ENCODE data around the gene NRG3.

NRG3 gene

GRCh38 chr10:82144153-82144552 lies 269.2 kb downstream of the NRG3 start (continued):
- no peak for TF ChIP-seq ZC3H10 (CRISPR knock-in tag; IDR thresholded peaks at IDR 0.05)
- TF ChIP-seq ARNTL (CRISPR knock-in tag; IDR thresholded peaks at IDR 0.05; ENCODE audit: borderline replicate concordance, low read depth), result no peak

GRCh38 chr10:82148764-82149163 lies 273.8 kb downstream of the NRG3 start:
- ATAC-seq, result no peak
- TF ChIP-seq CREB5 (CRISPR knock-in tag; IDR thresholded peaks at IDR 0.05; ENCODE audit: low read depth) (no peak), ISL1 (CRISPR knock-in tag; IDR thresholded peaks at IDR 0.05) (no peak), ARNTL (CRISPR knock-in tag; IDR thresholded peaks at IDR 0.05; ENCODE audit: borderline replicate concordance, low read depth) (no peak), ESRRG (CRISPR knock-in tag; IDR thresholded peaks at IDR 0.05) (no peak), POU6F1 (CRISPR knock-in tag; IDR thresholded peaks at IDR 0.05; ENCODE audit: borderline replicate concordance, low read depth) (no peak), TCF4 (CRISPR knock-in tag; IDR thresholded peaks at IDR 0.05; ENCODE audit: borderline replicate concordance) (no peak), CSDC2 (CRISPR knock-in tag; IDR thresholded peaks at IDR 0.05) (no peak), BACH2 (CRISPR knock-in tag; IDR thresholded peaks at IDR 0.05; ENCODE audit: borderline replicate concordance) (no peak), TOX (CRISPR knock-in tag; IDR thresholded peaks at IDR 0.05; ENCODE audit: borderline replicate concordance) (no peak), PPARA (CRISPR knock-in tag; IDR thresholded peaks at IDR 0.05; ENCODE audit: borderline replicate concordance) (no peak), OSR1 (CRISPR knock-in tag; IDR thresholded peaks at IDR 0.05) (no peak), ZFP3 (CRISPR knock-in tag; IDR thresholded peaks at IDR 0.05) (no peak), ZNF565 (CRISPR knock-in tag; conservative IDR thresholded peaks at IDR 0.05; ENCODE audit: low read depth) (no peak), ZC3H10 (CRISPR knock-in tag; IDR thresholded peaks at IDR 0.05) (no peak), CSRNP3 (CRISPR knock-in tag; IDR thresholded peaks at IDR 0.05) (no peak), GLIS3 (CRISPR knock-in tag; IDR thresholded peaks at IDR 0.05) (no peak), SNAI2 (CRISPR knock-in tag; IDR thresholded peaks at IDR 0.05) (no peak), PATZ1 (CRISPR knock-in tag; IDR thresholded peaks at IDR 0.05; ENCODE audit: borderline replicate concordance) (no peak), RARB (CRISPR knock-in tag; IDR thresholded peaks at IDR 0.05) (no peak), ZNF8 (CRISPR knock-in tag; IDR thresholded peaks at IDR 0.05) (no peak)

GRCh38 chr10:82149674-82150073 lies 274.7 kb downstream of the NRG3 start:
- no peak for ATAC-seq
- no peak for TF ChIP-seq ARNTL (CRISPR knock-in tag; IDR thresholded peaks at IDR 0.05; ENCODE audit: borderline replicate concordance, low read depth)
- no peak for TF ChIP-seq TCF4 (CRISPR knock-in tag; IDR thresholded peaks at IDR 0.05; ENCODE audit: borderline replicate concordance)
- no peak for TF ChIP-seq ISL1 (CRISPR knock-in tag; IDR thresholded peaks at IDR 0.05)
- TF ChIP-seq PATZ1 (CRISPR knock-in tag; IDR thresholded peaks at IDR 0.05; ENCODE audit: borderline replicate concordance), result no peak
- TF ChIP-seq ZFP30 (CRISPR knock-in tag; IDR thresholded peaks at IDR 0.05), result no peak
- TF ChIP-seq TSHZ2 (CRISPR knock-in tag; IDR thresholded peaks at IDR 0.05), result no peak
- no peak for TF ChIP-seq CREB5 (CRISPR knock-in tag; IDR thresholded peaks at IDR 0.05; ENCODE audit: low read depth)
- TF ChIP-seq TOX (CRISPR knock-in tag; IDR thresholded peaks at IDR 0.05; ENCODE audit: borderline replicate concordance), result no peak
- TF ChIP-seq ZNF70 (CRISPR knock-in tag; IDR thresholded peaks at IDR 0.05), result no peak
